Measurements from ENCODE around the gene ELMO1. TPM values are rescaled to one million over a fixed set of nuclear protein-coding genes. Genes with fewer than 3 reads are reported as not detected.

The ELMO1 gene
- polyA plus RNA-seq, 1 experiment: not detected

DNA sequence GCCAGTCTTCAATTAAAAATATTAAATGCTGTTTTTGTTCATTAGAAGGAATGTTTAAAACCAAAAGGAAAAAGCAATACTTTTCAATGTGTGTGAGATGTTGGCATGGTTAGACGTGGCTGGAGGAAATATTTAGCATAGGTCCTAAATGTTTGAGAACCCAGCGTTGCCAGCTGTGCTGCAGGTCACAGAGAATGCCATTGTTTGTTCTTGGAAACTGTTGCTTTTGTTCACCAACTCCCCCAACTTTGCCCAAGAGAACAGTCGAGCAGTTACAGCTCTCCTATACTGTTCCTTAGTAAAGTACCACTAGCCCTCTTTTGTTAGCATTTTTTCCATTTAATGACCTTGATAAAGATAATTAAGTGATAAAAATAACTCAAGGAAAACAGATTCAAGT, 44.5 kb upstream of the ELMO1 start:
- no peak for DNase-seq (ENCODE audit: low read depth, low spot score)
- no peak overlapping the region for H3K4me3 ChIP-seq (ENCODE audit: low read depth, low read length)
- CTCF ChIA-PET: no interaction called here

DNA sequence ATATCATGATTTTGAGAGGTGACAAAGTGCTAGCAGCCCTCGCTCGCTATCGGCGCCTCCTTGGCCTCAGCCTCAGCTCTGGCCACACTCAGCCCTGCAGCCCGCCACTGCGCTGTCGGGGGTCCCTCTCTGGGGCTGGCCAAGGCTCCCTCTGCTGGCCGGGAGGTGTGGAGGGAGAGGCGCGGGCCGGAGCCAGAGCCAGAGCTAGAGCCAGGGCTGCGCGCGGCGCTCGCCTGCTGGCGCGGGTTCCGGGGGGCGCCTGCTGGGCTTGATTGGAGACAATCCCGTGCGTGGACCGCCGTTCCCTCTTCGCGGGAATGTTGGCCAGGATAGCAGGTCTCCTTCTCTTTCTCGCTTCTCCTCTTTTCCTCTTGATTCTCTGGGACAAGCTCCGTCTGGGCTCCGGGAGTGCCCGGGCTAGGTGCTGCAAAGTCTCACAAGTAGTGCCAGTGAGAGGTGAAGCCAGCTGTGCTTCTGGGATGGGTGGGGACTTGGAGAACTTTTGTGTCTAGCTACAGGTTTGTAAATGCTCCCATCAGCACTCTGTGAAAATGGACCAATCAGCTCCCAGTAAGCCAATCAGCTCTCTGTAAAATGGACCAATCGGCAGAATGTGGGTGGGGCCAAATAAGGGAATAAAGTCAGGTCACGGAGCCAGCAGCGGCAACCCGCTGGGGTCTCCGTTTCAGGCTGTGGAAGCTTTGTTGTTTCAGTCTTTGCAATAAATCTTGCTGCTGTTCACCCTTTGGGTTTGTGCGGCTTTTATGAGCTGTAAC, 43.4 kb upstream of the ELMO1 start:
- no peak for DNase-seq (ENCODE audit: low read depth, low spot score)
- TF ChIP-seq, protein P1, sequence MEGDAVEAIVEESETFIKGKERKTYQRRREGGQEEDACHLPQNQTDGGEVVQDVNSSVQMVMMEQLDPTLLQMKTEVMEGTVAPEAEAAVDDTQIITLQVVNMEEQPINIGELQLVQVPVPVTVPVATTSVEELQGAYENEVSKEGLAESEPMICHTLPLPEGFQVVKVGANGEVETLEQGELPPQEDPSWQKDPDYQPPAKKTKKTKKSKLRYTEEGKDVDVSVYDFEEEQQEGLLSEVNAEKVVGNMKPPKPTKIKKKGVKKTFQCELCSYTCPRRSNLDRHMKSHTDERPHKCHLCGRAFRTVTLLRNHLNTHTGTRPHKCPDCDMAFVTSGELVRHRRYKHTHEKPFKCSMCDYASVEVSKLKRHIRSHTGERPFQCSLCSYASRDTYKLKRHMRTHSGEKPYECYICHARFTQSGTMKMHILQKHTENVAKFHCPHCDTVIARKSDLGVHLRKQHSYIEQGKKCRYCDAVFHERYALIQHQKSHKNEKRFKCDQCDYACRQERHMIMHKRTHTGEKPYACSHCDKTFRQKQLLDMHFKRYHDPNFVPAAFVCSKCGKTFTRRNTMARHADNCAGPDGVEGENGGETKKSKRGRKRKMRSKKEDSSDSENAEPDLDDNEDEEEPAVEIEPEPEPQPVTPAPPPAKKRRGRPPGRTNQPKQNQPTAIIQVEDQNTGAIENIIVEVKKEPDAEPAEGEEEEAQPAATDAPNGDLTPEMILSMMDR (IDR thresholded peaks at IDR 0.05; ENCODE audit: low read depth, low read length): no peak
- Histone ChIP-seq H3K4me3 (ENCODE audit: low read depth, low read length) (no peak overlapping the region), H3K9me3 (ENCODE audit: control insufficient read depth, insufficient read depth, low read length) (peaks cover 28% of the 10 kb centered on the region), H3K27me3 (ENCODE audit: control insufficient read depth, insufficient read depth, low read length) (no peaks in the 10 kb centered on the region), H3K27ac (ENCODE audit: low read depth, low read length) (no peak overlapping the region)
- ChIA-PET POLR2A (no interaction called here), CTCF (no interaction called here)

More for the DNA sequence above, 44.5 kb upstream of the ELMO1 start:
- Histone ChIP-seq H3K27me3 (ENCODE audit: control insufficient read depth, insufficient read depth, low read length) (no peaks in the 10 kb centered on the region), H3K9me3 (ENCODE audit: control insufficient read depth, insufficient read depth, low read length) (peaks cover 26% of the 10 kb centered on the region), H3K27ac (ENCODE audit: low read depth, low read length) (no peak overlapping the region)
- TF ChIP-seq, protein P1 (IDR thresholded peaks at IDR 0.05; ENCODE audit: low read depth, low read length): no peak
- POLR2A ChIA-PET: no interaction called here

DNA sequence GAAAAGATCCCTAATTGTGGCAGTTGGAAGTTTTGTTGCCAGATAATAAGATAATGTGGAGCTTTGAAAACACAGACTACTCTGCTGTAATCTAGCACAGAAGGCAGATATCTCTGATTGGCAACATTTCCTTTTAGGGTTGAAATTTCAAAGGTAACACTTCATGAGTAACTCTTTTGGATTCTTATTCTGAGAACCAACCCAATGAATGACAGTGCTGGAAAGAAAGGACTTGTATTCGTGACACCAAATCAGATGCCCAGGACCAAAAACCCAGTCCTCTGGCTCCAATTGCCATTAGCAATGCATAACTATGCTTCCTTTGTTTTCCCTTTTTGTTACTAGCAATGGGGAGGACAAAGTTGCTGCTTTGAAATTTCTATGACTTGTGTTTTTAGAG, 41.0 kb upstream of the ELMO1 start:
- TF ChIP-seq, protein P1 (IDR thresholded peaks at IDR 0.05; ENCODE audit: low read depth, low read length): no peak
- peaks cover 26% of the 10 kb centered on the region for H3K9me3 ChIP-seq (ENCODE audit: control insufficient read depth, insufficient read depth, low read length)
- ChIA-PET CTCF (interaction anchor here (0.8 kb wide), 1 partner anchor 842 kb away, joined by 3 read pairs; no protein-coding TSS in a partner anchor), POLR2A (interaction anchor here (0.6 kb wide), 1 partner anchor 332 kb away, joined by 3 read pairs; no protein-coding TSS in a partner anchor)
- H3K27ac ChIP-seq (ENCODE audit: low read depth, low read length): no peak overlapping the region
- no peak for DNase-seq (ENCODE audit: low read depth, low spot score)
- H3K4me3 ChIP-seq (ENCODE audit: low read depth, low read length): no peak overlapping the region
- H3K27me3 ChIP-seq (ENCODE audit: control insufficient read depth, insufficient read depth, low read length): no peaks in the 10 kb centered on the region

DNA sequence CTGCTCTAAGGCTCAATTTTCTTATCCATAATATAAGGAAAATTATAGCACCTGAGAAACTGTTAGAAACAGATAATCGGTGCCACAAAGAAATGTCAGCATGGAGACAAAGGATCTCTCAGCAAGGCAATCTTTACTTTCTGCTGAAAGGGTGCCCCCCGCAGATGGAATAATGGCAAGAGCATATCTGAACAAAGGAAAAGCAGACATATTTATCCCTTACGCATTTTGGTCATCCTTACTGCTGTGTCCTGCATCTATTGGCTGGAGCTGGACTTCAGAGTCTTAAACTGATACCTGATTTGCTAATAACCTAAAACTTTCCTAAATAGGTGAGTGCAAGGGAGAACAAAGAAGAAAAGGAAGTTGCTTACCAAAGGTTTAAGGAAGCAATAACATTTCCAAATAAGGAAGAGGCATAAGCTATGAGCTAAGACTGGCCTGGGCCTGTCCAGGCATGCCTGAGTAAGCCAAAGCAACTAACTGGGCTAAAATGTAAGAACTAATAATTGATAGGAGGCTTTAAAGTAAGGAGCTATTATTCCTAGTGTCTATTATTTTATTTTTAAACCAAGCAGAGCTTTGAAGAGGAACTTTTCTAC, 39.6 kb upstream of the ELMO1 start:
- H3K27ac ChIP-seq (ENCODE audit: low read depth, low read length): no peak overlapping the region
- POLR2A ChIA-PET: no interaction called here
- no peak for DNase-seq (ENCODE audit: low read depth, low spot score)
- CTCF ChIA-PET: no interaction called here
- H3K4me3 ChIP-seq (ENCODE audit: low read depth, low read length): no peak overlapping the region
- no peaks in the 10 kb centered on the region for H3K27me3 ChIP-seq (ENCODE audit: control insufficient read depth, insufficient read depth, low read length)
- peaks cover 26% of the 10 kb centered on the region for H3K9me3 ChIP-seq (ENCODE audit: control insufficient read depth, insufficient read depth, low read length)
- TF ChIP-seq, protein P1 (IDR thresholded peaks at IDR 0.05; ENCODE audit: low read depth, low read length): no peak

DNA sequence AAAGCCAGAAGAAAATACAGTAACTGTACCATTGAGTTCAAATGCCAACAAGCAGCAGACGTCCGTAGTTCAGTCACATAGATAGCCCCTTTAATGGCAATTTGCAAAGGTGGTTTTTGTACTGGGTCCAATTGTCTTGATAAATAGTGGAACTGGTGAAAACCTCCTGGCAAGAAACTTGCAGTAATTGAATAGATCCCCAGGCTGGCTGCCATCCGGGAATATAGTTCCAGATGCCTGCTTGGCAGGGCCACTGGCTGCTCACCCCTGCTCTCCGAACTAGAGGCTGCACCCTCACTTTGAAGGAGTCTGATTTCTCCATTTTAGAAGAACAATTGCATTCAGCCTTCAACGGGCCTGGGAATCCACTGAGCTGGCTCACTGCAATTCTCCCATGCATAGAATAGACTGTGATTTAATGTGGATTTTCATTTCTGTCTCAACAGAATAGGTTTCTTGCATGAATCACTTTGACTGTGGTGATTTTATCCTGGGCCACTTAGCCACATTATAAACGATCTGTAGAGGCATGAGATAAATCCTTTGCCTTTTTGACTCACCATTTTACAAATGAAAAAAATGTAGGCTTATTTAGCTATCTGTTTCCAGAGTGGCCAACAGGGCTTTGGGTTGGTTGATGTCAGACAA, 35.9 kb upstream of the ELMO1 start:
- Histone ChIP-seq H3K27me3 (ENCODE audit: control insufficient read depth, insufficient read depth, low read length) (no peaks in the 10 kb centered on the region), H3K9me3 (ENCODE audit: control insufficient read depth, insufficient read depth, low read length) (peaks cover 15% of the 10 kb centered on the region), H3K4me3 (ENCODE audit: low read depth, low read length) (no peak overlapping the region), H3K27ac (ENCODE audit: low read depth, low read length) (no peak overlapping the region)
- CTCF ChIA-PET: no interaction called here
- TF ChIP-seq, protein P1 (IDR thresholded peaks at IDR 0.05; ENCODE audit: low read depth, low read length): no peak
- POLR2A ChIA-PET: no interaction called here
- no peak for DNase-seq (ENCODE audit: low read depth, low spot score)
